ENCODE measurements around the gene S100A11. TPM values are rescaled to one million over a fixed set of nuclear protein-coding genes. Genes with fewer than 3 reads are reported as not detected.

S100A11 gene
- total RNA-seq, 5 donors from 2014 or later (not counting 1 experiment from before 2014, with no cell fraction given), result 37.3 to 254 (median 195) TPM

- no peaks in the 10 kb centered on the region for H3K4me1 ChIP-seq (ENCODE audit: control insufficient read depth in 1 of 2, extremely low read depth in 1 of 2, insufficient read depth in 2 of 2, low read length in 2 of 2)
- ChIA-PET POLR2A (no interaction called here), CTCF (interaction anchor here in 1 of 2 donors (0.7 to 1.4 kb wide), 2 partner anchors 16 to 80 kb away, joined by 3 read pairs; no protein-coding TSS in a partner anchor)
- H3K9me3 Mint-ChIP-seq, result no peaks in the 10 kb centered on the region
- 27% methylated on average over 2 of the region's 4 CpGs for WGBS (ENCODE audit: insufficient coverage)
- no peak overlapping the region for H3K4me3 Mint-ChIP-seq
- no peaks in the 10 kb centered on the region for H3K36me3 ChIP-seq (ENCODE audit: control insufficient read depth in 2 of 2, extremely low read depth in 1 of 2, insufficient read depth in 1 of 2, low read length in 1 of 2)
- ATAC-seq (replicated peaks in 1 of 4) (no peak), DNase-seq (peak in 3 of 35 experiments; percentile 10 to 27 (median 22))
- no peaks in the 10 kb centered on the region for H3K36me3 Mint-ChIP-seq
- H3K27ac ChIP-seq (ENCODE audit: low read length), result no peak overlapping the region
- peaks cover 12 to 19% of the 10 kb centered on the region in 2 donors for H3K27me3 Mint-ChIP-seq
- peaks cover 0 to 7% of the 10 kb centered on the region in 2 experiments for H3K27me3 ChIP-seq (replicated peaks in 1 of 2; ENCODE audit: control insufficient read depth in 2 of 2, extremely low read depth in 1 of 2, insufficient read depth in 2 of 2, low read length in 1 of 2)
- no peaks in the 10 kb centered on the region for H3K9me3 ChIP-seq
- no peak overlapping the region for H3K4me3 ChIP-seq (ENCODE audit: control insufficient read depth in 1 of 2, extremely low read depth in 1 of 2, low read length in 1 of 2)
- no peak overlapping the region for H3K27ac Mint-ChIP-seq
- peaks cover 3 to 5% (median 3%) of the 10 kb centered on the region in 3 donors for H3K4me1 Mint-ChIP-seq
These were observed 18.3 kb downstream of the S100A11 start for GRCh38 chr1:152018537-152018936.

GRCh38 chr1:152015766-152016165, 21.0 kb downstream of the S100A11 start:
- no peak overlapping the region for H3K27ac Mint-ChIP-seq
- ATAC-seq (replicated peaks in 1 of 4) (no peak), DNase-seq (no peak)
- no peaks in the 10 kb centered on the region for H3K9me3 Mint-ChIP-seq
- Histone ChIP-seq H3K4me1 (ENCODE audit: control insufficient read depth in 1 of 2, extremely low read depth in 1 of 2, insufficient read depth in 2 of 2, low read length in 2 of 2) (no peaks in the 10 kb centered on the region), H3K27ac (ENCODE audit: low read length) (no peak overlapping the region), H3K27me3 (replicated peaks in 1 of 2; ENCODE audit: control insufficient read depth in 2 of 2, extremely low read depth in 1 of 2, insufficient read depth in 2 of 2, low read length in 1 of 2) (peaks cover 0 to 16% of the 10 kb centered on the region in 2 experiments), H3K4me3 (ENCODE audit: control insufficient read depth in 1 of 2, extremely low read depth in 1 of 2, low read length in 1 of 2) (no peak overlapping the region), H3K36me3 (ENCODE audit: control insufficient read depth in 2 of 2, extremely low read depth in 1 of 2, insufficient read depth in 1 of 2, low read length in 1 of 2) (no peaks in the 10 kb centered on the region), H3K9me3 (no peaks in the 10 kb centered on the region)
- H3K4me3 Mint-ChIP-seq, result no peak overlapping the region
- ChIA-PET POLR2A (interaction anchor here in 1 of 2 donors (0.7 kb wide), 1 partner anchor 107 kb away, joined by 3 read pairs; no protein-coding TSS in a partner anchor), CTCF (interaction anchor here in 1 of 2 donors (0.5 kb wide), 1 partner anchor 504 kb away, joined by 3 read pairs; the partner anchor contains the start of gene CGN)
- peaks cover 3 to 5% (median 4%) of the 10 kb centered on the region in 3 donors for H3K4me1 Mint-ChIP-seq
- H3K27me3 Mint-ChIP-seq, result peaks cover 8 to 22% of the 10 kb centered on the region in 2 donors
- WGBS (ENCODE audit: insufficient coverage), result 74% methylated on average over 4 of the region's 6 CpGs
- H3K36me3 Mint-ChIP-seq, result no peaks in the 10 kb centered on the region

- no peak for DNase-seq
- H3K27ac ChIP-seq (ENCODE audit: low read length), result no peak overlapping the region
- Mint-ChIP-seq H3K4me3 (no peak overlapping the region), H3K9me3 (no peaks in the 10 kb centered on the region), H3K27me3 (peaks cover 8 to 19% of the 10 kb centered on the region in 2 donors), H3K27ac (no peak overlapping the region), H3K4me1 (peaks cover 3 to 5% (median 4%) of the 10 kb centered on the region in 3 donors), H3K36me3 (no peaks in the 10 kb centered on the region)
- no peak for ATAC-seq (replicated peaks in 1 of 4)
- WGBS (ENCODE audit: insufficient coverage), result no CpG with 5 or more reads among the region's 1 CpG
- CTCF ChIA-PET, result interaction anchor here in 1 of 2 donors (0.6 kb wide), 1 partner anchor 22 kb away, joined by 7 read pairs; no protein-coding TSS in a partner anchor
- peaks cover 0 to 12% of the 10 kb centered on the region in 2 experiments for H3K27me3 ChIP-seq (replicated peaks in 1 of 2; ENCODE audit: control insufficient read depth in 2 of 2, extremely low read depth in 1 of 2, insufficient read depth in 2 of 2, low read length in 1 of 2)
- H3K9me3 ChIP-seq, result no peaks in the 10 kb centered on the region
- no peaks in the 10 kb centered on the region for H3K4me1 ChIP-seq (ENCODE audit: control insufficient read depth in 1 of 2, extremely low read depth in 1 of 2, insufficient read depth in 2 of 2, low read length in 2 of 2)
- H3K4me3 ChIP-seq (ENCODE audit: control insufficient read depth in 1 of 2, extremely low read depth in 1 of 2, low read length in 1 of 2), result no peak overlapping the region
- POLR2A ChIA-PET, result no interaction called here
- no peaks in the 10 kb centered on the region for H3K36me3 ChIP-seq (ENCODE audit: control insufficient read depth in 2 of 2, extremely low read depth in 1 of 2, insufficient read depth in 1 of 2, low read length in 1 of 2)
These were observed 21.9 kb downstream of the S100A11 start for GRCh38 chr1:152014943-152015342.

GRCh38 chr1:152013664-152014237, 23.1 kb downstream of the S100A11 start:
- H3K27me3 Mint-ChIP-seq, result peaks cover 8 to 21% of the 10 kb centered on the region in 2 donors
- no peak overlapping the region for H3K27ac Mint-ChIP-seq
- H3K4me1 Mint-ChIP-seq, result peaks cover 3 to 5% (median 4%) of the 10 kb centered on the region in 3 donors
- peak in 6 of 35 experiments; percentile 8 to 59 (median 31) for DNase-seq
- peak in 2 of 4 experiments; percentile 37 to 41 for ATAC-seq (replicated peaks in 1 of 4)
- H3K9me3 Mint-ChIP-seq, result no peaks in the 10 kb centered on the region
- Histone ChIP-seq H3K27ac (ENCODE audit: low read length) (no peak overlapping the region), H3K4me3 (ENCODE audit: control insufficient read depth in 1 of 2, extremely low read depth in 1 of 2, low read length in 1 of 2) (no peak overlapping the region), H3K4me1 (ENCODE audit: control insufficient read depth in 1 of 2, extremely low read depth in 1 of 2, insufficient read depth in 2 of 2, low read length in 2 of 2) (no peaks in the 10 kb centered on the region), H3K36me3 (ENCODE audit: control insufficient read depth in 2 of 2, extremely low read depth in 1 of 2, insufficient read depth in 1 of 2, low read length in 1 of 2) (no peaks in the 10 kb centered on the region), H3K9me3 (no peaks in the 10 kb centered on the region), H3K27me3 (replicated peaks in 1 of 2; ENCODE audit: control insufficient read depth in 2 of 2, extremely low read depth in 1 of 2, insufficient read depth in 2 of 2, low read length in 1 of 2) (peaks cover 0 to 12% of the 10 kb centered on the region in 2 experiments)
- no peak overlapping the region for H3K4me3 Mint-ChIP-seq
- ChIA-PET POLR2A (no interaction called here), CTCF (interaction anchor here in 1 of 2 donors (0.6 kb wide), 1 partner anchor 27 kb away, joined by 3 read pairs; no protein-coding TSS in a partner anchor)
- no peaks in the 10 kb centered on the region for H3K36me3 Mint-ChIP-seq
- 13% methylated on average over 3 of the region's 3 CpGs for WGBS (ENCODE audit: insufficient coverage)

- ChIA-PET CTCF (interaction anchor here (0.5 to 1.5 kb wide), 3 partner anchors 8 to 76 kb away, joined by 3 to 4 read pairs (median 4); no protein-coding TSS in a partner anchor), POLR2A (interaction anchor here (0.5 to 0.7 kb wide), 2 partner anchors 20 to 102 kb away, joined by 4 to 22 read pairs; no protein-coding TSS in a partner anchor)
- Histone ChIP-seq H3K9me3 (no peaks in the 10 kb centered on the region), H3K36me3 (ENCODE audit: control insufficient read depth in 2 of 2, extremely low read depth in 1 of 2, insufficient read depth in 1 of 2, low read length in 1 of 2) (no peaks in the 10 kb centered on the region), H3K27ac (ENCODE audit: low read length) (no peak overlapping the region), H3K27me3 (replicated peaks in 1 of 2; ENCODE audit: control insufficient read depth in 2 of 2, extremely low read depth in 1 of 2, insufficient read depth in 2 of 2, low read length in 1 of 2) (peaks cover 0 to 14% of the 10 kb centered on the region in 2 experiments), H3K4me1 (ENCODE audit: control insufficient read depth in 1 of 2, extremely low read depth in 1 of 2, insufficient read depth in 2 of 2, low read length in 2 of 2) (no peaks in the 10 kb centered on the region), H3K4me3 (ENCODE audit: control insufficient read depth in 1 of 2, extremely low read depth in 1 of 2, low read length in 1 of 2) (no peak overlapping the region)
- ATAC-seq (replicated peaks in 1 of 4), result no peak
- H3K27ac Mint-ChIP-seq, result no peak overlapping the region
- H3K36me3 Mint-ChIP-seq, result no peaks in the 10 kb centered on the region
- no peaks in the 10 kb centered on the region for H3K9me3 Mint-ChIP-seq
- no CpG with 5 or more reads among the region's 1 CpG for WGBS (ENCODE audit: insufficient coverage)
- no peak for DNase-seq
- peaks cover 4 to 17% of the 10 kb centered on the region in 2 donors for H3K27me3 Mint-ChIP-seq
- H3K4me1 Mint-ChIP-seq, result peaks cover 3 to 5% (median 4%) of the 10 kb centered on the region in 3 donors
- no peak overlapping the region for H3K4me3 Mint-ChIP-seq
These were observed 27.1 kb downstream of the S100A11 start for GRCh38 chr1:152009691-152010090.

GRCh38 chr1:152007047-152007446, 29.8 kb downstream of the S100A11 start:
- Histone ChIP-seq H3K9me3 (no peaks in the 10 kb centered on the region), H3K36me3 (ENCODE audit: control insufficient read depth in 2 of 2, extremely low read depth in 1 of 2, insufficient read depth in 1 of 2, low read length in 1 of 2) (no peaks in the 10 kb centered on the region), H3K4me3 (ENCODE audit: control insufficient read depth in 1 of 2, extremely low read depth in 1 of 2, low read length in 1 of 2) (no peak overlapping the region), H3K27ac (ENCODE audit: low read length) (no peak overlapping the region), H3K27me3 (replicated peaks in 1 of 2; ENCODE audit: control insufficient read depth in 2 of 2, extremely low read depth in 1 of 2, insufficient read depth in 2 of 2, low read length in 1 of 2) (peaks cover 2 to 3% of the 10 kb centered on the region in 2 experiments), H3K4me1 (ENCODE audit: control insufficient read depth in 1 of 2, extremely low read depth in 1 of 2, insufficient read depth in 2 of 2, low read length in 2 of 2) (no peaks in the 10 kb centered on the region)
- 0% methylated on average over 1 of the region's 2 CpGs for WGBS (ENCODE audit: insufficient coverage)
- ATAC-seq (replicated peaks in 1 of 4) (no peak), DNase-seq (no peak)
- POLR2A ChIA-PET, result no interaction called here
- no peaks in the 10 kb centered on the region for H3K9me3 Mint-ChIP-seq
- H3K27ac Mint-ChIP-seq, result no peak overlapping the region
- H3K4me1 Mint-ChIP-seq, result peaks cover 0 to 3% (median 0%) of the 10 kb centered on the region in 3 donors
- H3K27me3 Mint-ChIP-seq, result peaks cover 7 to 12% of the 10 kb centered on the region in 2 donors
- no peak overlapping the region for H3K4me3 Mint-ChIP-seq
- CTCF ChIA-PET, result no interaction called here
- no peaks in the 10 kb centered on the region for H3K36me3 Mint-ChIP-seq
